HEK293 (cell line): ENCODE results near the gene MAN1C1.
A peak's percentile ranks its signal among the peaks of the same experiment; 100 is the strongest.

Experiments used
- CTCF ChIA-PET: fragments of 350-600 bp; formaldehyde crosslinking; extraction: SDS; loops from one replicate; lab custom pipeline; 2021; ENCODE audit warnings: antibody characterized with exemption; lab: Yijun Ruan, JAX
- POLR2A ChIA-PET: fragments of 300-600 bp; formaldehyde crosslinking; extraction: SDS; loops from one replicate; lab custom pipeline; 2020; ENCODE audit warnings: antibody characterized with exemption, inconsistent platforms; lab: Yijun Ruan, JAX
- H3K27ac ChIP-seq: fragments of 200-500 bp; sonication (Bioruptor generic); 2 replicates; pipeline ENCODE4 v1.5.1; 2014; ENCODE audit warnings: low read depth, low read length, control low read depth, inconsistent platforms; ENCODE audit errors: extremely low read depth
- H3K36me3 ChIP-seq, 2 experiments: fragments of 200-500 bp in 1 of 2; sonication (Bioruptor generic) in 1 of 2; 1 replicate in 1 of 2; 2 replicates in 1 of 2; pipeline ENCODE4 v1.5.1; 2014 to 2017; ENCODE audit warnings: inconsistent platforms in 2 of 2, low read length in 2 of 2; ENCODE audit not compliant: control insufficient read depth in 2 of 2, insufficient read depth in 1 of 2
- H3K4me1 ChIP-seq: fragments of 200-500 bp; sonication (Bioruptor generic); 2 replicates; pipeline ENCODE4 v1.5.1; 2014; ENCODE audit warnings: mild to moderate bottlenecking, low read length, inconsistent platforms; ENCODE audit not compliant: control insufficient read depth, insufficient read depth
- H3K4me3 ChIP-seq: 2 replicates; pipeline ENCODE4 v1.5.1; 2011; ENCODE audit warnings: low read depth, mild to moderate bottlenecking, control low read depth, low read length, moderate library complexity
- H3K9me3 ChIP-seq: fragments of 200-500 bp; sonication (Bioruptor generic); 2 replicates; pipeline ENCODE4 v1.5.1; 2014; ENCODE audit warnings: low read depth, low read length, inconsistent platforms; ENCODE audit not compliant: control insufficient read depth, insufficient read depth
- GLI2 ChIP-seq: fragments of 450-650 bp; formaldehyde crosslinking; IDR thresholded peaks from 2 replicates; pipeline ENCODE4; 2017; ENCODE audit warnings: missing biosample characterization, missing genetic modification characterization, low read depth, borderline replicate concordance
- PRDM1 ChIP-seq: fragments of 450-650 bp; formaldehyde crosslinking; IDR thresholded peaks from 2 replicates; pipeline ENCODE4; 2016; ENCODE audit warnings: missing biosample characterization, missing genetic modification characterization
- SP7 ChIP-seq: fragments of 450-650 bp; formaldehyde crosslinking; IDR thresholded peaks from 2 replicates; pipeline ENCODE4 v1.5.1; 2016; ENCODE audit warnings: missing biosample characterization, missing genetic modification characterization
- ZBTB1 ChIP-seq: fragments of 450-650 bp; formaldehyde crosslinking; IDR thresholded peaks from 2 replicates; pipeline ENCODE4 v1.5.1; 2016; ENCODE audit warnings: missing biosample characterization, missing genetic modification characterization
- ZBTB17 ChIP-seq: fragments of 450-650 bp; formaldehyde crosslinking; IDR thresholded peaks from 2 replicates; pipeline ENCODE4 v1.5.1; 2016; ENCODE audit warnings: missing biosample characterization, missing genetic modification characterization
- ZNF23 ChIP-seq: fragments of 450-650 bp; formaldehyde crosslinking; IDR thresholded peaks from 2 replicates; pipeline ENCODE4 v1.5.1; 2016; ENCODE audit warnings: missing biosample characterization, missing genetic modification characterization, borderline replicate concordance
- ZNF354C ChIP-seq: fragments of 450-650 bp; formaldehyde crosslinking; IDR thresholded peaks from 2 replicates; pipeline ENCODE4 v1.5.1; 2016; ENCODE audit warnings: missing biosample characterization, missing genetic modification characterization, low read depth, borderline replicate concordance
- ZNF362 ChIP-seq: fragments of 450-650 bp; formaldehyde crosslinking; IDR thresholded peaks from 2 replicates; pipeline ENCODE4 v1.5.1; 2016; ENCODE audit warnings: missing biosample characterization, missing genetic modification characterization
- ZNF416 ChIP-seq: fragments of 450-650 bp; formaldehyde crosslinking; IDR thresholded peaks from 2 replicates; pipeline ENCODE4 v1.5.1; 2016; ENCODE audit warnings: missing biosample characterization, missing genetic modification characterization
- ZNF473 ChIP-seq: fragments of 450-650 bp; formaldehyde crosslinking; IDR thresholded peaks from 2 replicates; pipeline ENCODE4 v1.5.1; 2017; ENCODE audit warnings: missing biosample characterization, missing genetic modification characterization
- ZNF513 ChIP-seq: fragments of 450-650 bp; IDR thresholded peaks from 2 replicates; pipeline ENCODE4 v1.5.1; 2018; ENCODE audit warnings: missing biosample characterization, missing genetic modification characterization
- ZNF514 ChIP-seq: fragments of 450-650 bp; formaldehyde crosslinking; IDR thresholded peaks from 2 replicates; pipeline ENCODE4 v1.5.1; 2016; ENCODE audit warnings: missing biosample characterization, missing genetic modification characterization
- ZNF571 ChIP-seq: fragments of 450-650 bp; formaldehyde crosslinking; IDR thresholded peaks from 2 replicates; pipeline ENCODE4 v1.5.0; 2017; ENCODE audit warnings: missing biosample characterization, missing genetic modification characterization
- ZNF621 ChIP-seq: fragments of 450-650 bp; formaldehyde crosslinking; IDR thresholded peaks from 2 replicates; pipeline ENCODE4 v1.5.1; 2017; ENCODE audit warnings: missing biosample characterization, missing genetic modification characterization
- ZNF626 ChIP-seq: fragments of 450-650 bp; sonication (Bioruptor Pico); formaldehyde crosslinking; IDR thresholded peaks from 2 replicates; pipeline ENCODE4 v1.5.1; 2018; ENCODE audit warnings: missing biosample characterization, missing genetic modification characterization, inconsistent platforms
- ZNF645 ChIP-seq: fragments of 450-650 bp; formaldehyde crosslinking; IDR thresholded peaks from 2 replicates; pipeline ENCODE4; 2016; ENCODE audit warnings: missing biosample characterization, missing genetic modification characterization
- ZNF654 ChIP-seq: fragments of 450-650 bp; formaldehyde crosslinking; IDR thresholded peaks from 2 replicates; pipeline ENCODE4 v1.5.1; 2016; ENCODE audit warnings: low read depth, missing biosample characterization, missing genetic modification characterization
- ZNF658 ChIP-seq: fragments of 450-650 bp; formaldehyde crosslinking; IDR thresholded peaks from 2 replicates; pipeline ENCODE4; 2016; ENCODE audit warnings: missing biosample characterization, missing genetic modification characterization
- ZNF707 ChIP-seq: fragments of 450-650 bp; formaldehyde crosslinking; IDR thresholded peaks from 2 replicates; pipeline ENCODE4 v1.5.1; 2016; ENCODE audit warnings: missing biosample characterization, missing genetic modification characterization
- ZNF76 ChIP-seq: fragments of 450-650 bp; formaldehyde crosslinking; IDR thresholded peaks from 2 replicates; pipeline ENCODE4; 2016; ENCODE audit warnings: low read depth, missing biosample characterization, missing genetic modification characterization, borderline replicate concordance
- ZNF843 ChIP-seq: fragments of 450-650 bp; formaldehyde crosslinking; IDR thresholded peaks from 2 replicates; pipeline ENCODE4 v1.5.1; 2016; ENCODE audit warnings: missing biosample characterization, missing genetic modification characterization
- ZSCAN23 ChIP-seq: fragments of 450-650 bp; formaldehyde crosslinking; IDR thresholded peaks from 2 replicates; pipeline ENCODE4 v1.5.1; 2016; ENCODE audit warnings: missing biosample characterization, missing genetic modification characterization
- ZXDB ChIP-seq: fragments of 450-650 bp; formaldehyde crosslinking; IDR thresholded peaks from 2 replicates; pipeline ENCODE4 v1.5.1; 2016; ENCODE audit warnings: missing biosample characterization, missing genetic modification characterization
- TF ChIP-seq, protein P1 (sequence below): fragments of 450-650 bp; formaldehyde crosslinking; IDR thresholded peaks from 2 replicates; pipeline ENCODE4 v1.5.1; 2016; ENCODE audit warnings: missing biosample characterization, missing genetic modification characterization

Gene MAN1C1

GRCh38 chr1:25786887-25787759 is 170.5 kb downstream of the MAN1C1 start (continued):
- TF ChIP-seq, protein P1, sequence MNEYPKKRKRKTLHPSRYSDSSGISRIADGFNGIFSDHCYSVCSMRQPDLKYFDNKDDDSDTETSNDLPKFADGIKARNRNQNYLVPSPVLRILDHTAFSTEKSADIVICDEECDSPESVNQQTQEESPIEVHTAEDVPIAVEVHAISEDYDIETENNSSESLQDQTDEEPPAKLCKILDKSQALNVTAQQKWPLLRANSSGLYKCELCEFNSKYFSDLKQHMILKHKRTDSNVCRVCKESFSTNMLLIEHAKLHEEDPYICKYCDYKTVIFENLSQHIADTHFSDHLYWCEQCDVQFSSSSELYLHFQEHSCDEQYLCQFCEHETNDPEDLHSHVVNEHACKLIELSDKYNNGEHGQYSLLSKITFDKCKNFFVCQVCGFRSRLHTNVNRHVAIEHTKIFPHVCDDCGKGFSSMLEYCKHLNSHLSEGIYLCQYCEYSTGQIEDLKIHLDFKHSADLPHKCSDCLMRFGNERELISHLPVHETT (tag by site-specific recombination), result no peak
- TF ChIP-seq ZNF707 (tag by site-specific recombination) (peak; percentile 77; the same call in 1 of the 2 replicates), ZSCAN23 (tag by site-specific recombination) (no peak), GLI2 (tag by site-specific recombination) (no peak), PRDM1 (tag by site-specific recombination) (peak; percentile 84), ZNF626 (tag by site-specific recombination) (no peak), ZNF513 (tag by site-specific recombination) (no peak), ZBTB17 (no peak), ZXDB (no peak), ZNF23 (no peak), ZNF621 (tag by site-specific recombination) (no peak), ZNF76 (tag by site-specific recombination) (no peak), ZBTB1 (no peak), ZNF645 (tag by site-specific recombination) (no peak), ZNF658 (tag by site-specific recombination) (no peak), ZNF843 (tag by site-specific recombination) (no peak)
- TF ChIP-seq, all 188 proteins: peak for 8

DNA sequence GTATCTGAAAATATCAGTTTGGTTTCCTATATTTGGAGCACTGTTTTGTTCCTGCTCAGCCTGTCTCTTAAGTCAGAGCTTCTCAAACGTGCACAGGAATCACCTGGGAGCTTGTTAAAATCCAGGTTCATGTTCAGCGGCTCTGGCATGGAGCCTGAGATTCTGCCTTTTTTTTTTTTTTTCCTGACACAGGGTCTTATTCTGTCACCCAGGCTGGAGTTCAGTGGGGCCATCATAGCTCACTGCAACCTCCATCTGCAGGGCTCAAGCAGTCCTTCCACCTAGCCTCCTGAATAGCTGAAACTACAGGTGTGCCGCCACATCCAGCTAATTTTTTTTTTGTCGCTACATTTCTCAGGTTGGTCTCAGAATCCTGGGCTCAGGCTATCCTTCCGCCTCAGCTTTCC is 171.2 kb downstream of the MAN1C1 start:
- no peak overlapping the region for H3K27ac ChIP-seq
- TF ChIP-seq ZNF354C (tag by site-specific recombination) (no peak), ZNF416 (tag by site-specific recombination) (no peak), ZNF362 (tag by site-specific recombination) (peak; percentile 24; the same call in 1 of the 2 replicates), ZNF514 (tag by site-specific recombination) (no peak), ZNF473 (no peak), ZNF654 (tag by site-specific recombination) (no peak), SP7 (tag by site-specific recombination) (0 out of 2 replicates have a peak, but pooled peaks have one; percentile 0), ZNF571 (tag by site-specific recombination) (no peak)
- ChIA-PET CTCF (interaction anchor here (0.5 to 3.4 kb wide), 7 partner anchors 8 to 684 kb away, joined by 3 to 19 read pairs (median 5); partner anchors contain the start of gene SELENON), POLR2A (interaction anchor here (0.6 to 1.6 kb wide), 4 partner anchors 12 to 1225 kb away, joined by 3 to 5 read pairs (median 4); partner anchors contain the start of gene SELENON)
- H3K4me3 ChIP-seq, result no peak overlapping the region
- H3K36me3 ChIP-seq, result no peaks in the 10 kb centered on the region
- H3K4me1 ChIP-seq, result peaks cover 12% of the 10 kb centered on the region
- H3K9me3 ChIP-seq, result no peaks in the 10 kb centered on the region
